Activated naive CD4-positive, alpha-beta T cell treated with anti-CD3 and anti-CD28 coated beads, Interleukin-2, amount 10 ng/mL, durations not matched to agents 7 days and 5 days (primary cell): ENCODE data around the gene TMEFF1.
"Not testable (repeated sequence)": the region's sequence is repeated elsewhere in the genome, so short reads cannot be mapped to it uniquely, and the experiment has no call there.

Experiments used
- CTCF ChIA-PET: fragments of 350-600 bp; sonication (Branson Sonifier 250); formaldehyde crosslinking; loops from one replicate; lab custom pipeline; 2021; ENCODE audit warnings: antibody characterized with exemption; lab: Charles Lee
- DNase-seq: peaks from one replicate; pipeline ENCODE4 v3.0.0-alpha.2; 2020
- H3K27ac Mint-ChIP-seq: one replicate; pipeline ENCODE4 v1.8.0; 2021; ENCODE audit warnings: mild to moderate bottlenecking, moderate library complexity, mixed read lengths
- H3K27me3 Mint-ChIP-seq: one replicate; pipeline ENCODE4 v1.8.0; 2021; ENCODE audit warnings: mild to moderate bottlenecking, mixed read lengths
- H3K36me3 Mint-ChIP-seq: one replicate; pipeline ENCODE4 v1.8.0; 2021; ENCODE audit warnings: mixed read lengths
- H3K4me1 Mint-ChIP-seq: one replicate; pipeline ENCODE4 v1.8.0; 2021; ENCODE audit warnings: mixed read lengths
- H3K4me3 Mint-ChIP-seq: one replicate; pipeline ENCODE4 v1.8.0; 2021; ENCODE audit warnings: mild to moderate bottlenecking, moderate library complexity, mixed read lengths
- H3K9me3 Mint-ChIP-seq: one replicate; pipeline ENCODE4 v1.8.0; 2021; ENCODE audit warnings: mixed read lengths

Gene TMEFF1

GRCh38 chr9:100486479-100487176 lies 13.7 kb downstream of the TMEFF1 start:
- Mint-ChIP-seq H3K27me3 (peaks cover 3% of the 10 kb centered on the region), H3K9me3 (no peaks in the 10 kb centered on the region), H3K4me1 (no peaks in the 10 kb centered on the region), H3K27ac (no peak overlapping the region), H3K4me3 (no peak overlapping the region), H3K36me3 (no peaks in the 10 kb centered on the region)
- no peak for DNase-seq
- CTCF ChIA-PET = no interaction called here

- peaks cover 3% of the 10 kb centered on the region for H3K27me3 Mint-ChIP-seq
- H3K4me1 Mint-ChIP-seq = no peaks in the 10 kb centered on the region
- H3K9me3 Mint-ChIP-seq = no peaks in the 10 kb centered on the region
- H3K4me3 Mint-ChIP-seq = no peak overlapping the region
- H3K36me3 Mint-ChIP-seq = no peaks in the 10 kb centered on the region
- CTCF ChIA-PET = no interaction called here
- H3K27ac Mint-ChIP-seq = no peak overlapping the region
- no peak for DNase-seq
These were observed 15.2 kb downstream of the TMEFF1 start for GRCh38 chr9:100488177-100488576.

GRCh38 chr9:100489836-100490235 lies 16.9 kb downstream of the TMEFF1 start:
- DNase-seq = no peak
- Mint-ChIP-seq H3K27me3 (peaks cover 3% of the 10 kb centered on the region), H3K4me1 (no peaks in the 10 kb centered on the region), H3K36me3 (no peaks in the 10 kb centered on the region), H3K4me3 (no peak overlapping the region), H3K9me3 (no peaks in the 10 kb centered on the region), H3K27ac (no peak overlapping the region)
- CTCF ChIA-PET = no interaction called here

- DNase-seq = no peak
- Mint-ChIP-seq H3K36me3 (no peaks in the 10 kb centered on the region), H3K27ac (no peak overlapping the region), H3K27me3 (peaks cover 11% of the 10 kb centered on the region), H3K4me3 (no peak overlapping the region), H3K4me1 (no peaks in the 10 kb centered on the region), H3K9me3 (no peaks in the 10 kb centered on the region)
- CTCF ChIA-PET = no interaction called here
These were observed 20.0 kb downstream of the TMEFF1 start for GRCh38 chr9:100492952-100493351.

GRCh38 chr9:100498592-100498991 lies 25.6 kb downstream of the TMEFF1 start:
- Mint-ChIP-seq H3K27ac (no peak overlapping the region), H3K4me3 (no peak overlapping the region), H3K9me3 (no peaks in the 10 kb centered on the region), H3K27me3 (peaks cover 8% of the 10 kb centered on the region), H3K36me3 (no peaks in the 10 kb centered on the region), H3K4me1 (no peaks in the 10 kb centered on the region)
- CTCF ChIA-PET = no interaction called here
- DNase-seq = no peak

GRCh38 chr9:100499460-100499859 lies 26.5 kb downstream of the TMEFF1 start:
- CTCF ChIA-PET = no interaction called here
- no peaks in the 10 kb centered on the region for H3K9me3 Mint-ChIP-seq
- no peak overlapping the region for H3K27ac Mint-ChIP-seq

GRCh38 chr9:100499866-100500265 lies 26.9 kb downstream of the TMEFF1 start:
- CTCF ChIA-PET = no interaction called here
- no peak overlapping the region for H3K4me3 Mint-ChIP-seq

More at GRCh38 chr9:100499460-100499859, 26.5 kb downstream of the TMEFF1 start:
- H3K4me3 Mint-ChIP-seq = no peak overlapping the region
- H3K36me3 Mint-ChIP-seq = no peaks in the 10 kb centered on the region
- H3K27me3 Mint-ChIP-seq = peaks cover 8% of the 10 kb centered on the region
- DNase-seq = no peak
- H3K4me1 Mint-ChIP-seq = no peaks in the 10 kb centered on the region

GRCh38 chr9:100505564-100506159 lies 32.7 kb downstream of the TMEFF1 start:
- CTCF ChIA-PET = no interaction called here
- no peak overlapping the region for H3K4me3 Mint-ChIP-seq
- no peaks in the 10 kb centered on the region for H3K9me3 Mint-ChIP-seq
- peak; percentile 72 for DNase-seq
- H3K27me3 Mint-ChIP-seq = no peaks in the 10 kb centered on the region
- no peaks in the 10 kb centered on the region for H3K4me1 Mint-ChIP-seq
- no peaks in the 10 kb centered on the region for H3K36me3 Mint-ChIP-seq
- H3K27ac Mint-ChIP-seq = no peak overlapping the region

More at GRCh38 chr9:100499866-100500265, 26.9 kb downstream of the TMEFF1 start:
- no peaks in the 10 kb centered on the region for H3K36me3 Mint-ChIP-seq
- H3K4me1 Mint-ChIP-seq = no peaks in the 10 kb centered on the region
- DNase-seq = no peak
- H3K27ac Mint-ChIP-seq = no peak overlapping the region
- peaks cover 8% of the 10 kb centered on the region for H3K27me3 Mint-ChIP-seq
- no peaks in the 10 kb centered on the region for H3K9me3 Mint-ChIP-seq

GRCh38 chr9:100507350-100507749 lies 34.4 kb downstream of the TMEFF1 start:
- not testable (repeated sequence) for H3K36me3 Mint-ChIP-seq, H3K4me3 Mint-ChIP-seq, H3K4me1 Mint-ChIP-seq, DNase-seq, H3K27me3 Mint-ChIP-seq, H3K9me3 Mint-ChIP-seq, H3K27ac Mint-ChIP-seq
- CTCF ChIA-PET = interaction anchor here (0.6 to 1.2 kb wide), 2 partner anchors 89 to 600 kb away, joined by 3 to 7 read pairs; no protein-coding TSS in a partner anchor

- H3K36me3 Mint-ChIP-seq = no peaks in the 10 kb centered on the region
- CTCF ChIA-PET = no interaction called here
These were observed 38.3 kb downstream of the TMEFF1 start for GRCh38 chr9:100511205-100511604.

GRCh38 chr9:100515578-100516494 lies 42.9 kb downstream of the TMEFF1 start:
- Mint-ChIP-seq H3K4me1 (no peaks in the 10 kb centered on the region), H3K9me3 (no peaks in the 10 kb centered on the region), H3K27me3 (no peaks in the 10 kb centered on the region), H3K27ac (no peak overlapping the region), H3K36me3 (no peaks in the 10 kb centered on the region), H3K4me3 (no peak overlapping the region)
- DNase-seq = no peak
- CTCF ChIA-PET = no interaction called here

More at GRCh38 chr9:100511205-100511604, 38.3 kb downstream of the TMEFF1 start:
- Mint-ChIP-seq H3K27me3 (no peaks in the 10 kb centered on the region), H3K4me1 (no peaks in the 10 kb centered on the region), H3K27ac (no peak overlapping the region), H3K9me3 (no peaks in the 10 kb centered on the region), H3K4me3 (no peak overlapping the region)
- DNase-seq = no peak

- no peak overlapping the region for H3K27ac Mint-ChIP-seq
- no peaks in the 10 kb centered on the region for H3K36me3 Mint-ChIP-seq
- CTCF ChIA-PET = no interaction called here
- H3K4me1 Mint-ChIP-seq = no peaks in the 10 kb centered on the region
- no peaks in the 10 kb centered on the region for H3K27me3 Mint-ChIP-seq
- H3K9me3 Mint-ChIP-seq = no peaks in the 10 kb centered on the region
- H3K4me3 Mint-ChIP-seq = no peak overlapping the region
- no peak for DNase-seq
These were observed 48.3 kb downstream of the TMEFF1 start for GRCh38 chr9:100521282-100521681.

- no peak overlapping the region for H3K4me3 Mint-ChIP-seq
- CTCF ChIA-PET = no interaction called here
- H3K27me3 Mint-ChIP-seq = no peaks in the 10 kb centered on the region
- DNase-seq = no peak
- H3K36me3 Mint-ChIP-seq = no peaks in the 10 kb centered on the region
- no peaks in the 10 kb centered on the region for H3K9me3 Mint-ChIP-seq
- H3K4me1 Mint-ChIP-seq = no peaks in the 10 kb centered on the region
- no peak overlapping the region for H3K27ac Mint-ChIP-seq
These were observed 52.6 kb downstream of the TMEFF1 start for GRCh38 chr9:100525563-100525962.

GRCh38 chr9:100527180-100527794 lies 54.3 kb downstream of the TMEFF1 start:
- H3K4me3 Mint-ChIP-seq, H3K36me3 Mint-ChIP-seq, H3K9me3 Mint-ChIP-seq, H3K4me1 Mint-ChIP-seq, H3K27me3 Mint-ChIP-seq, CTCF ChIA-PET, H3K27ac Mint-ChIP-seq, DNase-seq: not testable (repeated sequence)
